Gastroesophageal sphincter (tissue), 3 donors: Measurements from ENCODE around the gene RARRES1.

Experiments used
- EP300 ChIP-seq: sonication (generic); formaldehyde crosslinking; IDR thresholded peaks from one replicate; pipeline ENCODE4 v1.6.1; 2017; ENCODE audit warnings: antibody characterized with exemption, mild to moderate bottlenecking
- POLR2A ChIP-seq, 2 donors: fragments of 450-650 bp; IDR thresholded peaks; one replicate each; pipeline ENCODE4 v1.6.1; 2017; ENCODE audit warnings: antibody characterized with exemption in 2 of 2, mild to moderate bottlenecking in 2 of 2, moderate library complexity in 1 of 2
- POLR2AphosphoS5 ChIP-seq: sonication (generic); formaldehyde crosslinking; IDR thresholded peaks from one replicate; pipeline ENCODE4 v1.6.1; 2017; ENCODE audit warnings: antibody characterized with exemption
- TF ChIP-seq, protein P1 (sequence below), 4 experiments: fragments of 200-600 bp in 2 of 4; fragments of 450-650 bp in 2 of 4; sonication (generic) in 1 of 4; IDR thresholded peaks; one replicate each; pipeline ENCODE4 v1.5.1; 2017 to 2019; ENCODE audit warnings: antibody characterized with exemption in 4 of 4, mild to moderate bottlenecking in 2 of 4, moderate library complexity in 2 of 4

GRCh38 chr3:158750016-158750415, 17.8 kb upstream of the RARRES1 start:
- TF ChIP-seq, protein P1, sequence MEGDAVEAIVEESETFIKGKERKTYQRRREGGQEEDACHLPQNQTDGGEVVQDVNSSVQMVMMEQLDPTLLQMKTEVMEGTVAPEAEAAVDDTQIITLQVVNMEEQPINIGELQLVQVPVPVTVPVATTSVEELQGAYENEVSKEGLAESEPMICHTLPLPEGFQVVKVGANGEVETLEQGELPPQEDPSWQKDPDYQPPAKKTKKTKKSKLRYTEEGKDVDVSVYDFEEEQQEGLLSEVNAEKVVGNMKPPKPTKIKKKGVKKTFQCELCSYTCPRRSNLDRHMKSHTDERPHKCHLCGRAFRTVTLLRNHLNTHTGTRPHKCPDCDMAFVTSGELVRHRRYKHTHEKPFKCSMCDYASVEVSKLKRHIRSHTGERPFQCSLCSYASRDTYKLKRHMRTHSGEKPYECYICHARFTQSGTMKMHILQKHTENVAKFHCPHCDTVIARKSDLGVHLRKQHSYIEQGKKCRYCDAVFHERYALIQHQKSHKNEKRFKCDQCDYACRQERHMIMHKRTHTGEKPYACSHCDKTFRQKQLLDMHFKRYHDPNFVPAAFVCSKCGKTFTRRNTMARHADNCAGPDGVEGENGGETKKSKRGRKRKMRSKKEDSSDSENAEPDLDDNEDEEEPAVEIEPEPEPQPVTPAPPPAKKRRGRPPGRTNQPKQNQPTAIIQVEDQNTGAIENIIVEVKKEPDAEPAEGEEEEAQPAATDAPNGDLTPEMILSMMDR (IDR thresholded peaks at IDR 0.05): no peak
- no peak for TF ChIP-seq POLR2A (IDR thresholded peaks at IDR 0.05)
- no peak for TF ChIP-seq EP300
- no peak for TF ChIP-seq POLR2AphosphoS5
